Measurements from ENCODE around the gene ZNF516. TPM values are rescaled to one million over a fixed set of nuclear protein-coding genes. Genes with fewer than 3 reads are reported as not detected.

ZNF516 gene
- total and polyA plus RNA-seq, 4 donors: 2.5 to 12.2 (median 7.6) TPM

DNA sequence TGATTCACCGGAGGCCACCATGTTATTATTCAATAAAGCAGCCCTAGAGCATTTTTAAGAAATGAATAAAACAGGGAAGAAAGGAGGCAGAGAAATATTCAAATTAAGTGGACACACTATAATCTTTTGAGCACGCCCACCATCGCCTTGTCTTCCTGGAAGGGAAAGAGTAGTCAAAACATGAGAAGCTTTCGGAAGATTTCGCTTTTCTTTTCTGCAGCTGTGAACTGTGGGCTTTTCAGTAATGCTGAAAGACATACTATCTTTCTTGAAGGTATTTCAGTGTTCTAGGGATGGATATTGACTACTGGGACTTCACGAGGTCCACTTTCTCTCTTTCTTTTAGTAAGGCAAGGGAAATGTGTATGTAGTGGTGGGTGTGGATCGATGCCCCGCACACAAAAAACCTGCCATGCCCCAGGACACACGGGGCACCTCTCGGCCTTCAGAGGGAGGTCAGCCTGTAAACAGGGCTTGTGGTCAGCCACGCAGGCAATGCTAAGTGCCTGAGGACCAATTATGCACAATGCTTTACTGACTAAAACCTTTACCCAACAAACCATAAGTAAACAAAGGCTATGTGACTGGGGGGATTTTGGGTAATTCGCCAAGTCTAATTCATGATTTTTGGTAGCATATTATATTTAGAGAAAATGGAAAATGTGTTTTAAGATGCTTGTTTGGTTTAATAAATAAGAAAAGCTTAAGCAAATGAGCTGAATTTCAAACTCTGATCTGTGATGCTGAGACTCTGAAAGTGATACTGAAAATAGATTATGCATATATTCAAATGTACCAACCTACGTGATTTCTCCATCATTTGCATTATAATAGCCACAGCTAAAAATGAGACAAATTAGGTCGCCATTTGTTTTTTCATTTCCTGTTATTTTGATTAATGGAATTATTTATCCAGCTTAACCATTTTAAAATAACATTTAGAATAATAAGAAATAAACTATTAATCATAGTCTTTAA, 130.5 kb downstream of the ZNF516 start:
- DNase-seq (ENCODE audit: low spot score): no peak
- H3K4me3 ChIP-seq (ENCODE audit: low read depth in 1 of 3, low read length in 3 of 3): no peak overlapping the region
- no peak overlapping the region for H3K9ac ChIP-seq (ENCODE audit: low read depth in 1 of 2, low read length in 2 of 2)
- TF ChIP-seq RAD21 (IDR thresholded peaks at IDR 0.05) (no peak), JUND (IDR thresholded peaks at IDR 0.05) (no peak), HNF4A (conservative IDR thresholded peaks at IDR 0.05) (no peak), YY1 (IDR thresholded peaks at IDR 0.05) (no peak)
- TF ChIP-seq, protein P1, sequence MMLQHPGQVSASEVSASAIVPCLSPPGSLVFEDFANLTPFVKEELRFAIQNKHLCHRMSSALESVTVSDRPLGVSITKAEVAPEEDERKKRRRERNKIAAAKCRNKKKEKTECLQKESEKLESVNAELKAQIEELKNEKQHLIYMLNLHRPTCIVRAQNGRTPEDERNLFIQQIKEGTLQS (IDR thresholded peaks at IDR 0.05): no peak
- H3K27ac ChIP-seq (ENCODE audit: low read depth in 1 of 2, low read length in 2 of 2): no peak overlapping the region
- H3K27me3 ChIP-seq (ENCODE audit: control insufficient read depth in 4 of 4, insufficient read depth in 4 of 4, low read length in 3 of 4): no peaks in the 10 kb centered on the region
- peaks cover 0 to 24% (median 16%) of the 10 kb centered on the region in 4 donors for H3K36me3 ChIP-seq (ENCODE audit: control insufficient read depth in 4 of 4, insufficient read depth in 3 of 4, low read depth in 1 of 4, low read length in 3 of 4)
- no peaks in the 10 kb centered on the region for H3K9me3 ChIP-seq (ENCODE audit: control insufficient read depth in 4 of 4, low read length in 3 of 4)
- H3K4me1 ChIP-seq (ENCODE audit: control insufficient read depth in 4 of 4, insufficient read depth in 4 of 4, low read length in 3 of 4): no peaks in the 10 kb centered on the region
- 94% methylated on average over 14 of the region's 14 CpGs for WGBS

DNA sequence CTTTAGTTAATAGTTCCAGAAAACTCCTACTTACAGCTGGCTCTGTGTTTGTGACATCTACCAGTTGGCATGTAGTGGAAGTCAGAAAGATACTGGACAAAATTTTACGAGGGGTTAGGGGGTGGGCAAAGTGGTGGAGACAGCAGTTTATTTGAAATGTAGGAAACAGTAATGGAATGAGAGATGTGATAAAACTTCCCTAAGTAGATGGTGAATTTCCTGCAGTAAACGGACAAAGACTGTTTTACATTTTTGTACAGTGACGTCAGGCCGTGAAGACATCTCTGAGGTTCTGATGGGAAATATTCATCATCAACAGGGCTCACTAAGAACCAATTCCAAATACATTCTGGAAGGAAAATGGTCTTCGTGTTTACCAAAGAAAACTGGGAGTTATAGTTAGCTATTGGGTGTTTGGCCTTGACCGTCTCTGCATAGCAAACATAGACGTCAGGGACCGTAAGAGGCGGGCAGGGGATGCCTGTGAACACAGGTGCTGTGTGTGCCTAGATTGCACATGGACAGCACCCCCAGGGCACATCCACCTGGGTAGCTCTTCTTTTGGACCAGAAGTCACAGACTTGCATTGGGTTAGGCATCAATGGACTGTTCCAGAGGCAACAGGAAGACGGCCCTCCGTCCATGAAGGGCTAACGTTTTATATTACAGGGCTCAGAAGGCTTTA, 131.5 kb downstream of the ZNF516 start:
- Histone ChIP-seq H3K4me1 (ENCODE audit: control insufficient read depth in 4 of 4, insufficient read depth in 4 of 4, low read length in 3 of 4) (no peaks in the 10 kb centered on the region), H3K27me3 (ENCODE audit: control insufficient read depth in 4 of 4, insufficient read depth in 4 of 4, low read length in 3 of 4) (no peaks in the 10 kb centered on the region), H3K9me3 (ENCODE audit: control insufficient read depth in 4 of 4, low read length in 3 of 4) (no peaks in the 10 kb centered on the region), H3K4me3 (ENCODE audit: low read depth in 1 of 3, low read length in 3 of 3) (no peak overlapping the region), H3K36me3 (ENCODE audit: control insufficient read depth in 4 of 4, insufficient read depth in 3 of 4, low read depth in 1 of 4, low read length in 3 of 4) (peaks cover 0 to 27% (median 19%) of the 10 kb centered on the region in 4 donors), H3K27ac (ENCODE audit: low read depth in 1 of 2, low read length in 2 of 2) (no peak overlapping the region), H3K9ac (ENCODE audit: low read depth in 1 of 2, low read length in 2 of 2) (no peak overlapping the region)
- no peak for DNase-seq (ENCODE audit: low spot score)
- TF ChIP-seq, protein P2, sequence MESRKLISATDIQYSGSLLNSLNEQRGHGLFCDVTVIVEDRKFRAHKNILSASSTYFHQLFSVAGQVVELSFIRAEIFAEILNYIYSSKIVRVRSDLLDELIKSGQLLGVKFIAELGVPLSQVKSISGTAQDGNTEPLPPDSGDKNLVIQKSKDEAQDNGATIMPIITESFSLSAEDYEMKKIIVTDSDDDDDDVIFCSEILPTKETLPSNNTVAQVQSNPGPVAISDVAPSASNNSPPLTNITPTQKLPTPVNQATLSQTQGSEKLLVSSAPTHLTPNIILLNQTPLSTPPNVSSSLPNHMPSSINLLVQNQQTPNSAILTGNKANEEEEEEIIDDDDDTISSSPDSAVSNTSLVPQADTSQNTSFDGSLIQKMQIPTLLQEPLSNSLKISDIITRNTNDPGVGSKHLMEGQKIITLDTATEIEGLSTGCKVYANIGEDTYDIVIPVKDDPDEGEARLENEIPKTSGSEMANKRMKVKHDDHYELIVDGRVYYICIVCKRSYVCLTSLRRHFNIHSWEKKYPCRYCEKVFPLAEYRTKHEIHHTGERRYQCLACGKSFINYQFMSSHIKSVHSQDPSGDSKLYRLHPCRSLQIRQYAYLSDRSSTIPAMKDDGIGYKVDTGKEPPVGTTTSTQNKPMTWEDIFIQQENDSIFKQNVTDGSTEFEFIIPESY (IDR thresholded peaks at IDR 0.05): no peak
- TF ChIP-seq FOXA2 (IDR thresholded peaks at IDR 0.05) (no peak), TAF1 (conservative IDR thresholded peaks at IDR 0.05) (no peak), HNF4A (conservative IDR thresholded peaks at IDR 0.05) (no peak), RAD21 (IDR thresholded peaks at IDR 0.05) (no peak)
- 73% methylated on average over 12 of the region's 12 CpGs for WGBS

DNA sequence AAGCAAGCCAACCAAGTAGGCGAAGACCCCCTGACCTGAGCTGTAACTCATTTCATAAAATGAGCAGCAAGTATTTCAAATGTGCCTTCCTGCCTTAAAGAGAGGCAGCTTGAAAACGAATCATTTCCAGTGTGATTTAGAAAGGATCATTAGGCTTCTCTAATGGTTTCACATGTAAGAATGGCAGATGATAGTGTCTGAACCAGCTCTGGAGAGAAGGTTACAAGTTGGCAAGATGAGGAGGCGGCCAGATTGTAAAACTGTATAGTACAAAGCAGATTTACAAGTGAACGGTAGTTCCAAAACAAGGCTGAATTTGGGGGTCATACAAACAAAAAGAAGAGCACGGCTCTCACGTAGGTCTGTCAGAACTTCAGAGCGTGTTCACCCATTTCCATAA, 132.4 kb downstream of the ZNF516 start:
- 94% methylated on average over 7 of the region's 7 CpGs for WGBS
- no peak overlapping the region for H3K27ac ChIP-seq (ENCODE audit: low read depth in 1 of 2, low read length in 2 of 2)
- no peak overlapping the region for H3K9ac ChIP-seq (ENCODE audit: low read depth in 1 of 2, low read length in 2 of 2)
- no peak overlapping the region for H3K4me3 ChIP-seq (ENCODE audit: low read depth in 1 of 3, low read length in 3 of 3)
- H3K36me3 ChIP-seq (ENCODE audit: control insufficient read depth in 4 of 4, insufficient read depth in 3 of 4, low read depth in 1 of 4, low read length in 3 of 4): peaks cover 0 to 31% (median 20%) of the 10 kb centered on the region in 4 donors
- H3K4me1 ChIP-seq (ENCODE audit: control insufficient read depth in 4 of 4, insufficient read depth in 4 of 4, low read length in 3 of 4): no peaks in the 10 kb centered on the region
- DNase-seq (ENCODE audit: low spot score): no peak
- H3K9me3 ChIP-seq (ENCODE audit: control insufficient read depth in 4 of 4, low read length in 3 of 4): no peaks in the 10 kb centered on the region
- TF ChIP-seq EGR1 (IDR thresholded peaks at IDR 0.05; ENCODE audit: low read depth in 2 of 2): peak in 1 of 2 donors; percentile 9
- no peak for TF ChIP-seq TAF1 (conservative IDR thresholded peaks at IDR 0.05)
- no peaks in the 10 kb centered on the region for H3K27me3 ChIP-seq (ENCODE audit: control insufficient read depth in 4 of 4, insufficient read depth in 4 of 4, low read length in 3 of 4)

All from liver (tissue), 9 donors.